GM08714 (cell line): ENCODE data around the gene RFX2.

Source experiments
- H3K4me3 ChIP-seq: fragments of 200-500 bp; sonication (Bioruptor generic); 2 replicates; pipeline ENCODE4 v1.5.1; 2014; ENCODE audit warnings: mild to moderate bottlenecking, low read length, inconsistent platforms
- ZNF274 ChIP-seq: IDR thresholded peaks from 2 replicates; pipeline ENCODE4 v1.6.1; 2012; ENCODE audit warnings: mild to moderate bottlenecking, low read depth, low read length

The RFX2 gene

GRCh38 chr19:5949792-5950305 lies 160.5 kb downstream of the RFX2 start:
- no peak for TF ChIP-seq ZNF274
- no peak overlapping the region for H3K4me3 ChIP-seq

GRCh38 chr19:5948752-5949564 lies 161.3 kb downstream of the RFX2 start:
- H3K4me3 ChIP-seq = no peak overlapping the region
- TF ChIP-seq ZNF274 = no peak

DNA sequence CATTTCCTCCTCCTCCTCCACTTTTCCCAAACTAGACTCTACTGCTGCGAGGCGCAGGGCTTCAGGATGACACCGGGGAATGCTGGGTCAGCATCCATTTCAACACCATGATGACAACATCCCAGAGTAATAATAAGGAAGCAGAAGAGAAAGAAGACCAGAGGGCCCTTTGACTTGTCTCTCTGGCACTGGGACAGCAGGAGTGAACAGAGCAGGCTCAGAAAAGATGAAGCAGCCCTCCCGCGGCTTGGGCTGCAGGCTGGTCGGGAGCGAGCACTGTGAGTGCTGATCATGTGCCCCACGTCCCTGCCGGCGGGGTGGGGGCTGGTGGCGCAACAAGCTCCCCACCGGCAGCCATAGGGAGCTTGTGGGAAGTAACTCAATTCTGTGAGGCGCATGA lies 162.9 kb downstream of the RFX2 start:
- no peak overlapping the region for H3K4me3 ChIP-seq
- no peak for TF ChIP-seq ZNF274

- H3K4me3 ChIP-seq = no peak overlapping the region
- TF ChIP-seq ZNF274 = no peak
Measured at GRCh38 chr19:5943623-5944022, 166.7 kb downstream of the RFX2 start.
